Anterior cingulate cortex (tissue), 58 donors: Measurements from ENCODE around the gene APOBEC3A.
"Not testable (repeated sequence)": the region's sequence is repeated elsewhere in the genome, so short reads cannot be mapped to it uniquely, and the experiment has no call there.

ENCODE experiments used
- DNase-seq, 58 donors: peaks; one replicate each; lab custom pipeline; 2025; lab: John Stamatoyannopoulos, UW

APOBEC3A gene

GRCh38 chr22:38942702-38943101 is 14.7 kb upstream of the APOBEC3A start:
- no peak for DNase-seq

- no peak for DNase-seq
These were observed 14.2 kb upstream of the APOBEC3A start for GRCh38 chr22:38943201-38943600.

GRCh38 chr22:38943882-38944281 is 13.5 kb upstream of the APOBEC3A start:
- no peak for DNase-seq

GRCh38 chr22:38944653-38945052 is 12.8 kb upstream of the APOBEC3A start:
- DNase-seq, result no peak

GRCh38 chr22:38945706-38946338 is 11.6 kb upstream of the APOBEC3A start:
- DNase-seq, result not testable (repeated sequence)

- DNase-seq, result no peak
These were observed 10.6 kb upstream of the APOBEC3A start for GRCh38 chr22:38946771-38947170.

- peak in 1 of 58 donors; percentile 11 for DNase-seq
These were observed 9.9 kb upstream of the APOBEC3A start for GRCh38 chr22:38947321-38948140.

- DNase-seq, result no peak
These were observed 9.0 kb upstream of the APOBEC3A start for GRCh38 chr22:38948181-38948940.

- DNase-seq, result no peak
These were observed 7.5 kb upstream of the APOBEC3A start for GRCh38 chr22:38949889-38950405.

GRCh38 chr22:38950527-38951295 is 6.7 kb upstream of the APOBEC3A start:
- DNase-seq, result no peak

- no peak for DNase-seq
These were observed 5.7 kb upstream of the APOBEC3A start for GRCh38 chr22:38951734-38952133.

GRCh38 chr22:38952281-38952993 is 5.0 kb upstream of the APOBEC3A start:
- no peak for DNase-seq

- no peak for DNase-seq
These were observed 4.3 kb upstream of the APOBEC3A start for GRCh38 chr22:38953091-38953490.

GRCh38 chr22:38953577-38954413 is 3.6 kb upstream of the APOBEC3A start:
- no peak for DNase-seq

GRCh38 chr22:38954414-38955043 is 2.9 kb upstream of the APOBEC3A start:
- no peak for DNase-seq

- DNase-seq, result no peak
These were observed 2.0 kb upstream of the APOBEC3A start for GRCh38 chr22:38955250-38955905.

- no peak for DNase-seq
These were observed 1.5 kb upstream of the APOBEC3A start for GRCh38 chr22:38955926-38956325.

GRCh38 chr22:38956551-38956950 is 858 bp upstream of the APOBEC3A start:
- no peak for DNase-seq
